Measurements from ENCODE around the gene DMC1.

- no peak for TF ChIP-seq POLR2A (IDR thresholded peaks at IDR 0.05)
- TF ChIP-seq CTCF (IDR thresholded peaks at IDR 0.05): no peak
These were observed 38.6 kb downstream of the DMC1 start for GRCh38 chr22:38531251-38531938.
